ENCODE measurements around the gene PDCD4.

Gene PDCD4

GRCh38 chr10:110834629-110835301, 37.0 kb upstream of the PDCD4 start:
- Mint-ChIP-seq H3K4me3 (no peak overlapping the region), H3K4me1 (ENCODE audit: low read depth in 2 of 2) (peaks cover 4% of the 10 kb centered on the region in 2 donors), H3K27ac (peak overlapping the region in 1 of 2 donors; percentile 49), H3K27me3 (no peaks in the 10 kb centered on the region), H3K36me3 (ENCODE audit: insufficient read depth) (no peaks in the 10 kb centered on the region), H3K9me3 (no peaks in the 10 kb centered on the region)
- ATAC-seq (replicated peaks) (no peak), DNase-seq (no peak)

- no peak for ATAC-seq (replicated peaks)
- no peaks in the 10 kb centered on the region for H3K36me3 Mint-ChIP-seq (ENCODE audit: insufficient read depth)
- DNase-seq, result no peak
- H3K4me3 Mint-ChIP-seq, result no peak overlapping the region
- no peaks in the 10 kb centered on the region for H3K9me3 Mint-ChIP-seq
- peak overlapping the region in 1 of 2 donors; percentile 8 for H3K27ac Mint-ChIP-seq
- peaks cover 4% of the 10 kb centered on the region in 2 donors for H3K4me1 Mint-ChIP-seq (ENCODE audit: low read depth in 2 of 2)
- H3K27me3 Mint-ChIP-seq, result no peaks in the 10 kb centered on the region
Measured at GRCh38 chr10:110835841-110836240, 35.9 kb upstream of the PDCD4 start.

GRCh38 chr10:110836706-110837105, 35.0 kb upstream of the PDCD4 start:
- Mint-ChIP-seq H3K27me3 (no peaks in the 10 kb centered on the region), H3K4me3 (no peak overlapping the region), H3K27ac (no peak overlapping the region), H3K9me3 (no peaks in the 10 kb centered on the region), H3K4me1 (ENCODE audit: low read depth in 2 of 2) (peaks cover 4 to 6% of the 10 kb centered on the region in 2 donors), H3K36me3 (ENCODE audit: insufficient read depth) (peaks cover 1% of the 10 kb centered on the region)
- no peak for ATAC-seq (replicated peaks)
- no peak for DNase-seq

- Mint-ChIP-seq H3K27me3 (no peaks in the 10 kb centered on the region), H3K9me3 (no peaks in the 10 kb centered on the region), H3K27ac (no peak overlapping the region), H3K4me3 (no peak overlapping the region), H3K4me1 (ENCODE audit: low read depth in 2 of 2) (peaks cover 11 to 12% of the 10 kb centered on the region in 2 donors), H3K36me3 (ENCODE audit: insufficient read depth) (peaks cover 4% of the 10 kb centered on the region)
- DNase-seq (no peak), ATAC-seq (replicated peaks) (no peak)
Measured at GRCh38 chr10:110837418-110838171, 34.1 kb upstream of the PDCD4 start.

GRCh38 chr10:110840225-110840922, 31.4 kb upstream of the PDCD4 start:
- Mint-ChIP-seq H3K27ac (no peak overlapping the region), H3K4me3 (no peak overlapping the region), H3K36me3 (ENCODE audit: insufficient read depth) (peaks cover 4% of the 10 kb centered on the region), H3K9me3 (no peaks in the 10 kb centered on the region), H3K4me1 (ENCODE audit: low read depth in 2 of 2) (peaks cover 26 to 29% of the 10 kb centered on the region in 2 donors), H3K27me3 (no peaks in the 10 kb centered on the region)
- DNase-seq (no peak), ATAC-seq (replicated peaks) (no peak)

- Mint-ChIP-seq H3K36me3 (ENCODE audit: insufficient read depth) (peaks cover 4% of the 10 kb centered on the region), H3K4me1 (ENCODE audit: low read depth in 2 of 2) (peaks cover 31 to 35% of the 10 kb centered on the region in 2 donors), H3K9me3 (no peaks in the 10 kb centered on the region), H3K27me3 (no peaks in the 10 kb centered on the region), H3K4me3 (no peak overlapping the region), H3K27ac (peak overlapping the region in 1 of 2 donors; percentile 81)
- ATAC-seq (replicated peaks) (no peak), DNase-seq (no peak)
Measured at GRCh38 chr10:110840923-110841428, 30.8 kb upstream of the PDCD4 start.

GRCh38 chr10:110841767-110842267, 29.9 kb upstream of the PDCD4 start:
- peaks cover 37 to 43% of the 10 kb centered on the region in 2 donors for H3K4me1 Mint-ChIP-seq (ENCODE audit: low read depth in 2 of 2)
- no peak for ATAC-seq (replicated peaks)
- no peaks in the 10 kb centered on the region for H3K27me3 Mint-ChIP-seq
- no peak for DNase-seq
- H3K4me3 Mint-ChIP-seq, result no peak overlapping the region
- peak overlapping the region in 1 of 2 donors; percentile 81 for H3K27ac Mint-ChIP-seq
- H3K36me3 Mint-ChIP-seq (ENCODE audit: insufficient read depth), result peaks cover 4% of the 10 kb centered on the region
- H3K9me3 Mint-ChIP-seq, result no peaks in the 10 kb centered on the region

GRCh38 chr10:110842326-110842904, 29.3 kb upstream of the PDCD4 start:
- Mint-ChIP-seq H3K36me3 (ENCODE audit: insufficient read depth) (peaks cover 4% of the 10 kb centered on the region), H3K27me3 (no peaks in the 10 kb centered on the region), H3K4me3 (peak overlapping the region in 1 of 2 donors; percentile 33), H3K4me1 (ENCODE audit: low read depth in 2 of 2) (peaks cover 40 to 48% of the 10 kb centered on the region in 2 donors), H3K27ac (peak overlapping the region; percentile 87 to 90), H3K9me3 (no peaks in the 10 kb centered on the region)
- no peak for DNase-seq
- ATAC-seq (replicated peaks), result no peak

GRCh38 chr10:110843031-110843430, 28.7 kb upstream of the PDCD4 start:
- peak; percentile 41 to 47 (median 46) for DNase-seq
- Mint-ChIP-seq H3K4me3 (peak overlapping the region; percentile 23 to 33), H3K4me1 (ENCODE audit: low read depth in 2 of 2) (peaks cover 42 to 49% of the 10 kb centered on the region in 2 donors), H3K36me3 (ENCODE audit: insufficient read depth) (peaks cover 4% of the 10 kb centered on the region), H3K9me3 (no peaks in the 10 kb centered on the region), H3K27me3 (no peaks in the 10 kb centered on the region), H3K27ac (peak overlapping the region; percentile 87 to 90)
- peak; percentile 94 for ATAC-seq (replicated peaks)

- peak overlapping the region in 1 of 2 donors; percentile 33 for H3K4me3 Mint-ChIP-seq
- no peak for ATAC-seq (replicated peaks)
Measured at GRCh38 chr10:110843796-110844616, 27.7 kb upstream of the PDCD4 start.

GRCh38 chr10:110844617-110844881, 27.2 kb upstream of the PDCD4 start:
- H3K9me3 Mint-ChIP-seq, result peaks cover 0 to under 1% of the 10 kb centered on the region in 2 donors

More at GRCh38 chr10:110843796-110844616, 27.7 kb upstream of the PDCD4 start:
- H3K27ac Mint-ChIP-seq, result peak overlapping the region; percentile 87 to 90
- peaks cover 47 to 53% of the 10 kb centered on the region in 2 donors for H3K4me1 Mint-ChIP-seq (ENCODE audit: low read depth in 2 of 2)
- DNase-seq, result no peak
- H3K9me3 Mint-ChIP-seq, result no peaks in the 10 kb centered on the region
- no peaks in the 10 kb centered on the region for H3K27me3 Mint-ChIP-seq
- H3K36me3 Mint-ChIP-seq (ENCODE audit: insufficient read depth), result peaks cover 4% of the 10 kb centered on the region

GRCh38 chr10:110845192-110845755, 26.5 kb upstream of the PDCD4 start:
- peak overlapping the region in 1 of 2 donors; percentile 11 for H3K27ac Mint-ChIP-seq
- no peaks in the 10 kb centered on the region for H3K27me3 Mint-ChIP-seq
- DNase-seq, result no peak
- no peak overlapping the region for H3K4me3 Mint-ChIP-seq
- peaks cover 60 to 65% of the 10 kb centered on the region in 2 donors for H3K4me1 Mint-ChIP-seq (ENCODE audit: low read depth in 2 of 2)
- H3K36me3 Mint-ChIP-seq (ENCODE audit: insufficient read depth), result peaks cover 4% of the 10 kb centered on the region
- H3K9me3 Mint-ChIP-seq, result peaks cover 3 to 5% of the 10 kb centered on the region in 2 donors
- no peak for ATAC-seq (replicated peaks)

More at GRCh38 chr10:110844617-110844881, 27.2 kb upstream of the PDCD4 start:
- DNase-seq (no peak), ATAC-seq (replicated peaks) (no peak)
- Mint-ChIP-seq H3K4me3 (no peak overlapping the region), H3K4me1 (ENCODE audit: low read depth in 2 of 2) (peaks cover 52 to 57% of the 10 kb centered on the region in 2 donors), H3K27me3 (no peaks in the 10 kb centered on the region), H3K27ac (peak overlapping the region in 1 of 2 donors; percentile 79), H3K36me3 (ENCODE audit: insufficient read depth) (peaks cover 4% of the 10 kb centered on the region)
